Skeletal muscle tissue (tissue), 4 donors: ENCODE data around the gene TMEM140. TPM values are rescaled to one million over a fixed set of nuclear protein-coding genes. Genes with fewer than 3 reads are reported as not detected.
"Not testable (repeated sequence)": the region's sequence is repeated elsewhere in the genome, so short reads cannot be mapped to it uniquely, and the experiment has no call there.

Experiments
- H3K27ac ChIP-seq: one replicate; pipeline ENCODE4 v1.7.0; 2013; ENCODE audit warnings: mild to moderate bottlenecking, low read depth, low read length, inconsistent platforms
- H3K27me3 ChIP-seq, 3 donors: one replicate each; pipeline ENCODE4 v1.7.0; 2013; ENCODE audit warnings: low read length in 3 of 3; ENCODE audit not compliant: control insufficient read depth in 3 of 3, insufficient read depth in 3 of 3
- H3K36me3 ChIP-seq, 3 donors: one replicate each; pipeline ENCODE4 v1.7.0; 2013; ENCODE audit warnings: low read length in 3 of 3; ENCODE audit not compliant: control insufficient read depth in 3 of 3, insufficient read depth in 3 of 3
- H3K4me1 ChIP-seq, 3 donors: one replicate each; pipeline ENCODE4 v1.7.0; 2013; ENCODE audit warnings: low read length in 3 of 3, mild to moderate bottlenecking in 3 of 3; ENCODE audit not compliant: control insufficient read depth in 3 of 3, insufficient read depth in 3 of 3
- H3K4me3 ChIP-seq, 3 donors: one replicate each; pipeline ENCODE4 v1.7.0; 2013; ENCODE audit warnings: low read length in 3 of 3
- H3K9ac ChIP-seq, 3 donors: one replicate each; pipeline ENCODE4 v1.7.0; 2013; ENCODE audit warnings: low read length in 3 of 3, mild to moderate bottlenecking in 3 of 3, moderate library complexity in 2 of 3, low read depth in 1 of 3
- H3K9me3 ChIP-seq, 3 donors: one replicate each; pipeline ENCODE4 v1.7.0; 2013; ENCODE audit warnings: low read length in 3 of 3; ENCODE audit not compliant: control insufficient read depth in 3 of 3
- total RNA-seq: library from RNA; depleted of rRNA; stranded (reverse); fragments of >200 nt; gene quantifications from one replicate; pipeline ENCODE4 v1.2.3, GENCODE V29; 2014
- donor health status: Osteomylitis.

TMEM140 gene
- total RNA-seq, 1 donor from 2014 or later = 1.6 TPM

GRCh38 chr7:135124631-135125030, 23.2 kb upstream of the TMEM140 start:
- H3K36me3 ChIP-seq, H3K4me3 ChIP-seq, H3K27ac ChIP-seq, H3K9me3 ChIP-seq, H3K9ac ChIP-seq, H3K4me1 ChIP-seq, H3K27me3 ChIP-seq: not testable (repeated sequence)

- Histone ChIP-seq H3K36me3 (no peaks in the 10 kb centered on the region), H3K4me1 (no peaks in the 10 kb centered on the region), H3K27ac (no peak overlapping the region), H3K9me3 (no peaks in the 10 kb centered on the region), H3K9ac (no peak overlapping the region), H3K27me3 (no peaks in the 10 kb centered on the region), H3K4me3 (no peak overlapping the region)
Measured at GRCh38 chr7:135128931-135129330, 18.9 kb upstream of the TMEM140 start.

GRCh38 chr7:135129579-135129978, 18.3 kb upstream of the TMEM140 start:
- no peak overlapping the region for H3K9ac ChIP-seq
- no peaks in the 10 kb centered on the region for H3K4me1 ChIP-seq
- H3K27me3 ChIP-seq = no peaks in the 10 kb centered on the region
- no peaks in the 10 kb centered on the region for H3K36me3 ChIP-seq
- H3K9me3 ChIP-seq = no peaks in the 10 kb centered on the region
- H3K4me3 ChIP-seq = no peak overlapping the region
- H3K27ac ChIP-seq = no peak overlapping the region

- no peaks in the 10 kb centered on the region for H3K27me3 ChIP-seq
- H3K36me3 ChIP-seq = no peaks in the 10 kb centered on the region
- no peak overlapping the region for H3K4me3 ChIP-seq
- no peak overlapping the region for H3K9ac ChIP-seq
- no peaks in the 10 kb centered on the region for H3K9me3 ChIP-seq
- peaks cover 11 to 24% (median 20%) of the 10 kb centered on the region in 3 donors for H3K4me1 ChIP-seq
- peak overlapping the region; percentile 66 for H3K27ac ChIP-seq
Measured at GRCh38 chr7:135143885-135144668, 3.8 kb upstream of the TMEM140 start.

- H3K27ac ChIP-seq = peak overlapping the region; percentile 98
- no peaks in the 10 kb centered on the region for H3K27me3 ChIP-seq
- H3K4me3 ChIP-seq = peak overlapping the region; percentile 78 to 99 (median 89)
- H3K9ac ChIP-seq = peak overlapping the region; percentile 91 to 99 (median 92)
- H3K36me3 ChIP-seq = peaks cover 3 to 12% (median 4%) of the 10 kb centered on the region in 3 donors
- no peaks in the 10 kb centered on the region for H3K9me3 ChIP-seq
- H3K4me1 ChIP-seq = peaks cover 28 to 45% (median 36%) of the 10 kb centered on the region in 3 donors
Measured at GRCh38 chr7:135147341-135147898, 452 bp upstream of the TMEM140 start.

GRCh38 chr7:135150072-135150782, 2.4 kb downstream of the TMEM140 start:
- peak overlapping the region; percentile 98 for H3K27ac ChIP-seq
- no peaks in the 10 kb centered on the region for H3K27me3 ChIP-seq
- peak overlapping the region; percentile 54 to 99 (median 89) for H3K4me3 ChIP-seq
- H3K9me3 ChIP-seq = no peaks in the 10 kb centered on the region
- H3K4me1 ChIP-seq = peaks cover 24 to 37% (median 32%) of the 10 kb centered on the region in 3 donors
- H3K36me3 ChIP-seq = peaks cover 3 to 15% (median 5%) of the 10 kb centered on the region in 3 donors
- peak overlapping the region in 2 of 3 donors; percentile 92 to 99 for H3K9ac ChIP-seq

GRCh38 chr7:135151132-135151531, 3.3 kb downstream of the TMEM140 start:
- Histone ChIP-seq H3K27me3 (no peaks in the 10 kb centered on the region), H3K36me3 (peaks cover 3 to 15% (median 5%) of the 10 kb centered on the region in 3 donors), H3K27ac (peak overlapping the region; percentile 98), H3K9me3 (peaks cover 0 to 3% (median 2%) of the 10 kb centered on the region in 3 donors), H3K4me3 (peak overlapping the region in 2 of 3 donors; percentile 89 to 99), H3K4me1 (peaks cover 21 to 31% (median 28%) of the 10 kb centered on the region in 3 donors), H3K9ac (no peak overlapping the region)

- Histone ChIP-seq H3K4me1 (peaks cover 19 to 27% (median 24%) of the 10 kb centered on the region in 3 donors), H3K36me3 (peaks cover 3 to 15% (median 5%) of the 10 kb centered on the region in 3 donors), H3K4me3 (peak overlapping the region in 2 of 3 donors; percentile 1 to 89), H3K27ac (peak overlapping the region; percentile 98), H3K9ac (no peak overlapping the region), H3K9me3 (peaks cover 0 to 4% (median 2%) of the 10 kb centered on the region in 3 donors), H3K27me3 (no peaks in the 10 kb centered on the region)
Measured at GRCh38 chr7:135151533-135151932, 3.7 kb downstream of the TMEM140 start.

GRCh38 chr7:135152442-135152841, 4.6 kb downstream of the TMEM140 start:
- Histone ChIP-seq H3K4me1 (peaks cover 25 to 28% (median 26%) of the 10 kb centered on the region in 3 donors), H3K27ac (peak overlapping the region; percentile 98), H3K9me3 (peaks cover 0 to 4% (median 2%) of the 10 kb centered on the region in 3 donors), H3K27me3 (no peaks in the 10 kb centered on the region), H3K36me3 (peaks cover 3 to 15% (median 6%) of the 10 kb centered on the region in 3 donors), H3K9ac (no peak overlapping the region), H3K4me3 (no peak overlapping the region)
